Colonic mucosa (tissue), 4 donors: ENCODE results near the gene NXPE3. TPM values are rescaled to one million over a fixed set of nuclear protein-coding genes. Genes with fewer than 3 reads are reported as not detected.
"Not testable (repeated sequence)": the region's sequence is repeated elsewhere in the genome, so short reads cannot be mapped to it uniquely, and the experiment has no call there.

Source experiments
- DNase-seq: peaks from one replicate; pipeline ENCODE4 v3.0.0-alpha.2; 2020
- H3K27ac ChIP-seq: fragments of 200-600 bp; one replicate; pipeline ENCODE4 v1.8.0; 2021
- H3K27me3 ChIP-seq: fragments of 200-600 bp; one replicate; pipeline ENCODE4 v1.8.0; 2021
- H3K36me3 ChIP-seq: fragments of 200-600 bp; one replicate; pipeline ENCODE4 v1.8.0; 2021
- H3K4me1 ChIP-seq: fragments of 200-600 bp; one replicate; pipeline ENCODE4 v1.8.0; 2021; ENCODE audit warnings: mild to moderate bottlenecking
- H3K4me3 ChIP-seq: fragments of 200-600 bp; one replicate; pipeline ENCODE4 v1.8.0; 2021
- H3K9ac ChIP-seq, 2 donors: one replicate each; pipeline ENCODE4 v1.7.0; 2013; ENCODE audit warnings: control low read depth in 2 of 2, low read depth in 2 of 2, low read length in 2 of 2
- H3K9me3 ChIP-seq: fragments of 200-600 bp; one replicate; pipeline ENCODE4 v1.8.0; 2021
- intact Hi-C: fragments of 100-400 bp; cut with DNase I; formaldehyde crosslinking; loops from one replicate; pipeline ENCODE4 v1.14.1; 2022
- total RNA-seq, 2 donors: library from RNA; stranded (reverse); fragmentation: NEBNext Ultra II Directional in 1 of 2; extraction: Animal tissue kit (Norgen Biotek cat#: 25700) in 1 of 2; gene quantifications; one replicate each; pipeline ENCODE4 v1.2.1, GENCODE V29; 2021
- TF ChIP-seq, protein P1 (sequence below): fragments of 200-600 bp; IDR thresholded peaks from one replicate; pipeline ENCODE4 v1.8.0; 2022; ENCODE audit warnings: antibody characterized with exemption, mild to moderate bottlenecking
- donor health status: healthy.
- donor health status: DM: no; HTN: no; CAD: no.
- donor health status: DM: no; HTN: no; CAD: no.

The NXPE3 gene
- total RNA-seq, 2 donors from 2014 or later = 2.1 to 3.5 TPM

DNA sequence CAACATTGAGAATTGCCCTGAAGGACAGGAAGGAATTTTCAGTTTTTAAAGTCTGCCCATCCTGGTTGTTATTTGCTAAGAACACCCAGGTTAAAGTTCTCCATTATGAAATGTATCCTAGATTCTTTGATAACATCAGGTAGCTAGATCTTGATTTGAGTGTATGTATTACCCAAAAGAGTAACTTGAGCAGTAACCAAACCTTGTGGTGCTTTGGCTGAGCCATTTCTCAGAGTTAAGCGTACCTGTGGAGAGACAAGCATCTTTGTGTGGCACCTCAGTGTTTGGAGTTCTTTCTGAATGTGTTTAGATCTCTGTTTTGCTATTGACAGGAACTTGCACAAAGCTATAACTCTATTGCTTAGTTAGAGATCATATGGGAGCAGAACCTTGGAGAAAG is 34.2 kb upstream of the NXPE3 start:
- intact Hi-C loops = no loop called here
- H3K4me1 ChIP-seq = no peaks in the 10 kb centered on the region

DNA sequence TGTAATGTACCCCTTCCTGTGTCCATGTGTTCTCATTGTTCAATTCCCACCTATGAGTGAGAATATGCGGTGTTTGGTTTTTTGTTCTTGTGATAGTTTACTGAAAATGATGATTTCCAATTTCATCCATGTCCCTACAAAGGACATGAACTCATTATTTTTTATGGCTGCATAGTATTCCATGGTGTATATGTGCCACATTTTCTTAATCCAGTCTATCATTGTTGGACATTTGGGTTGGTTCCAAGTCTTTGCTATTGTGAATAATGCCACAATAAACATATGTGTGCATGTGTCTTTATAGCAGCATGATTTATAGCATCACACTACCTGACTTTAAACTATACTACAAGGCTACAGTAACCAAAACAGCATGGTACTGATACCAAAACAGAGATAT is 33.1 kb upstream of the NXPE3 start:
- H3K9me3 ChIP-seq, intact Hi-C loops, H3K9ac ChIP-seq, H3K36me3 ChIP-seq, H3K27me3 ChIP-seq, H3K27ac ChIP-seq, H3K4me1 ChIP-seq, H3K4me3 ChIP-seq, DNase-seq: not testable (repeated sequence)

More for the DNA sequence above, 34.2 kb upstream of the NXPE3 start:
- Histone ChIP-seq H3K27me3 (no peaks in the 10 kb centered on the region), H3K9me3 (no peaks in the 10 kb centered on the region), H3K36me3 (no peaks in the 10 kb centered on the region), H3K27ac (no peak overlapping the region), H3K9ac (no peak overlapping the region), H3K4me3 (no peak overlapping the region)
- TF ChIP-seq, protein P1, sequence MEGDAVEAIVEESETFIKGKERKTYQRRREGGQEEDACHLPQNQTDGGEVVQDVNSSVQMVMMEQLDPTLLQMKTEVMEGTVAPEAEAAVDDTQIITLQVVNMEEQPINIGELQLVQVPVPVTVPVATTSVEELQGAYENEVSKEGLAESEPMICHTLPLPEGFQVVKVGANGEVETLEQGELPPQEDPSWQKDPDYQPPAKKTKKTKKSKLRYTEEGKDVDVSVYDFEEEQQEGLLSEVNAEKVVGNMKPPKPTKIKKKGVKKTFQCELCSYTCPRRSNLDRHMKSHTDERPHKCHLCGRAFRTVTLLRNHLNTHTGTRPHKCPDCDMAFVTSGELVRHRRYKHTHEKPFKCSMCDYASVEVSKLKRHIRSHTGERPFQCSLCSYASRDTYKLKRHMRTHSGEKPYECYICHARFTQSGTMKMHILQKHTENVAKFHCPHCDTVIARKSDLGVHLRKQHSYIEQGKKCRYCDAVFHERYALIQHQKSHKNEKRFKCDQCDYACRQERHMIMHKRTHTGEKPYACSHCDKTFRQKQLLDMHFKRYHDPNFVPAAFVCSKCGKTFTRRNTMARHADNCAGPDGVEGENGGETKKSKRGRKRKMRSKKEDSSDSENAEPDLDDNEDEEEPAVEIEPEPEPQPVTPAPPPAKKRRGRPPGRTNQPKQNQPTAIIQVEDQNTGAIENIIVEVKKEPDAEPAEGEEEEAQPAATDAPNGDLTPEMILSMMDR = no peak
- no peak for DNase-seq

DNA sequence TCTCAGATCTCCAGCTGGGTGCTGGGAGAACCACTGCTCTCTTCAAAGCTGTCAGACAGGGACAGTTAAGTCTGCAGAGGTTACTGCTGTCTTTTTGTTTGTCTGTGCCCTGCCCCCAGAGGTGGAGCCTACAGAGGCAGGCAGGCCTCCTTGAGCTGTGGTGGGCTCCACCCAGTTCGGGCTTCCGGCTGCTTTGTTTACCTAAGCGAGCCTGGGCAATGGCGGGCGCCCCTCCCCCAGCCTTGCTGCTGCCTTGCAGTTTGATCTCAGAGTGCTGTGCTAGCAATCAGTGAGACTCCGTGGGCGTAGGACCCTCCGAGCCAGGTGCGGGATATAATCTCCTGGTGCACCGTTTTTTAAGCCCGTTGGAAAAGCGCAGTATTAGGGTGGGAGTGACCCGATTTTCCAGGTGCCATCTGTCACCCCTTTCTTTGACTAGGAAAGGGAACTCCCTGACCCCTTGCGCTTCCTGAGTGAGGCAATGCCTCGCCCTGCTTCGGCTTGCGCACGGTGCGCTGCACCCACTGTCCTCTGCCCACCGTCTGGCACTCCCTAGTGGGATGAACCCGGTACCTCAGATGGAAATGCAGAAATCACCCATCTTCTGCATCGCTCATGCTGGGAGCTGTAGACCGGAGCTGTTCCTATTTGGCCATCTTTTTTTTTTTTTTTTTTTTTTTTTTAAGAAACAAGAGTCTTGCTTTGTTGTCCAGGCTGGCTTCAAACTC is 25.5 kb upstream of the NXPE3 start:
- H3K27ac ChIP-seq, H3K4me1 ChIP-seq, H3K9me3 ChIP-seq, H3K36me3 ChIP-seq, intact Hi-C loops, DNase-seq, H3K27me3 ChIP-seq, H3K4me3 ChIP-seq, H3K9ac ChIP-seq: not testable (repeated sequence)

DNA sequence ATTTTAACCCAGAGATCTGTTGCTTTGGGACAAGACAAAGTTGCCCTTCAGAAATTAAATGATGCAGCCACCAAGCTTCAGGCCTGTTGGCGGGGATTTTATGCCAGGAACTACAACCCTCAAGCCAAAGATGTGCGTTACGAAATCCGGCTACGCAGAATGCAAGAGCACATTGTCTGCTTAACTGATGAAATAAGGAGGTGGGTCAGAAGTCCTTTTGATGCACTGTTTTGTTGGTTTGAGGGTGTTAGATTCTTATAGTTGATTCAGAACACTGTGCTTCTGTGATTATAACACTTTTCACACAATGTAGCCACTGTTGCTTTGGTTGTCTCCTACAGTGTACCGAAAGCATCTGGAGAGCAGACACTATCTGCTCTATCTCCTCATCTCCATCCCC is 20.8 kb upstream of the NXPE3 start:
- no peaks in the 10 kb centered on the region for H3K36me3 ChIP-seq
- DNase-seq = no peak
- no peak overlapping the region for H3K27ac ChIP-seq
- no peak overlapping the region for H3K4me3 ChIP-seq
- H3K27me3 ChIP-seq = no peaks in the 10 kb centered on the region
- intact Hi-C loops = no loop called here
- no peaks in the 10 kb centered on the region for H3K4me1 ChIP-seq
- no peaks in the 10 kb centered on the region for H3K9me3 ChIP-seq
- TF ChIP-seq, protein P1 = no peak
- no peak overlapping the region for H3K9ac ChIP-seq

DNA sequence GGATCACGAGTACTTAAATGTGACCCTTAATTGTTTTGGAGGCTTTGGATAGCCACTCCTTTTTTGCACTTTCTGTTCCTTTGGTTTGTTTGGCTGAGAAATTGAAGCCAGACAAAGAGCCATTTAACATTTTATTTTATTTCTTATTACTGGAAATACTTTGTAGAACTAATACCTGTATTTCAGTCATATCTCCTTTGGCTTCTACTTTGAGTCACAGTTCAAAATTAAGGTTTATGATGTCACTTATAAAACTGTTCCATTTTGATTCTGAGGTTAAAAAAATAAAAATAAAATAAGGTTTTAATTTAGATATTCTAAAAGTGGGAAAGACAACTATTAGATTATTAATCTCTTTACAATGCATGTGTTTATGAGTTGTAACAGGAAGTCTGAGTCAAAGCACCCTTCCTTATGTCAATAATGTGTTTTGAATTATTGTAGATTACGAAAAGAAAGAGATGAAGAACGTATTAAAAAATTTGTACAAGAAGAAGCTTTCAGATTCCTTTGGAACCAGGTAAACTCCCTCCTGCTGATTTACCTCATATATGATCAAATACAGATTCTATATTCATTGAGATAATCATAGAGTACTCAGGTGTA is 16.9 kb upstream of the NXPE3 start:
- Histone ChIP-seq H3K36me3 (no peaks in the 10 kb centered on the region), H3K9ac (no peak overlapping the region), H3K9me3 (no peaks in the 10 kb centered on the region), H3K4me3 (no peak overlapping the region), H3K27ac (no peak overlapping the region), H3K27me3 (no peaks in the 10 kb centered on the region), H3K4me1 (no peaks in the 10 kb centered on the region)
- DNase-seq = no peak
- intact Hi-C loops = no loop called here
- TF ChIP-seq, protein P1 = no peak

DNA sequence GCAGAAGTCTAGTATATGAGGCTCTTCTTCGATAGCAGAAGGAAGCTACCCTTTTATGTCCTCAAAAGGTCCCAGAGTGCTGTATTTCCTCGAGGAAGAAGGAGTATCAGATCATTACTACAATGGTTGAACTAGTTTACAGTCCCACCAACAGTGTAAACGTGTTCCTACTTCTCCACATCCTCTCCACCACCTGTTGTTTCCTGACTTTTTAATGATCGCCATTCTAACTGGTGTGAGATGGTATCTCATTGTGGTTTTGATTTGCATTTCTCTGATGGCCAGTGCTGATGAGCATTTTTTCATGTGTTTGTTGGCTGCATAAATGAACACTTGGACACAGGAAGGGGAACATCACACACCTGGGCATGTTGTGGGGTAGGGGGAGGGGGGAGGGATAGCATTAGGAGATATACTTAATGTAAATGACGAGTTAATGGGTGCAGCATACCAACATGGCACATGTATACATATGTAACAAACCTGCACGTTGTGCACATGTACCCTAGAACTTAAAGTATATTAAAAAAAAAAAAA is 1.2 kb upstream of the NXPE3 start:
- H3K9me3 ChIP-seq, H3K36me3 ChIP-seq, H3K4me1 ChIP-seq, H3K27me3 ChIP-seq, H3K9ac ChIP-seq, DNase-seq, H3K27ac ChIP-seq, H3K4me3 ChIP-seq, intact Hi-C loops: not testable (repeated sequence)
